D721Med (cell line): ENCODE results near the gene AGAP1.

Experiments used
- DNase-seq: peaks from one replicate; pipeline ENCODE4 v3.0.0; 2011; ENCODE audit warnings: low spot score; ENCODE audit not compliant: insufficient read length
- FAIRE-seq: peaks from 2 replicates; lab custom pipeline; 2011; peaks lifted over from hg19 to GRCh38; lab: Jason Lieb, UNC
- TF ChIP-seq, protein P1 (sequence below): IDR thresholded peaks from 2 replicates; pipeline ENCODE4 v1.5.1; 2012; ENCODE audit warnings: mild to moderate bottlenecking, control low read depth; ENCODE audit not compliant: insufficient read depth; ENCODE audit errors: missing control alignments

The AGAP1 gene

GRCh38 chr2:235527806-235528469 lies 34.1 kb downstream of the AGAP1 start:
- FAIRE-seq (no peak), DNase-seq (no peak)
- TF ChIP-seq, protein P1, sequence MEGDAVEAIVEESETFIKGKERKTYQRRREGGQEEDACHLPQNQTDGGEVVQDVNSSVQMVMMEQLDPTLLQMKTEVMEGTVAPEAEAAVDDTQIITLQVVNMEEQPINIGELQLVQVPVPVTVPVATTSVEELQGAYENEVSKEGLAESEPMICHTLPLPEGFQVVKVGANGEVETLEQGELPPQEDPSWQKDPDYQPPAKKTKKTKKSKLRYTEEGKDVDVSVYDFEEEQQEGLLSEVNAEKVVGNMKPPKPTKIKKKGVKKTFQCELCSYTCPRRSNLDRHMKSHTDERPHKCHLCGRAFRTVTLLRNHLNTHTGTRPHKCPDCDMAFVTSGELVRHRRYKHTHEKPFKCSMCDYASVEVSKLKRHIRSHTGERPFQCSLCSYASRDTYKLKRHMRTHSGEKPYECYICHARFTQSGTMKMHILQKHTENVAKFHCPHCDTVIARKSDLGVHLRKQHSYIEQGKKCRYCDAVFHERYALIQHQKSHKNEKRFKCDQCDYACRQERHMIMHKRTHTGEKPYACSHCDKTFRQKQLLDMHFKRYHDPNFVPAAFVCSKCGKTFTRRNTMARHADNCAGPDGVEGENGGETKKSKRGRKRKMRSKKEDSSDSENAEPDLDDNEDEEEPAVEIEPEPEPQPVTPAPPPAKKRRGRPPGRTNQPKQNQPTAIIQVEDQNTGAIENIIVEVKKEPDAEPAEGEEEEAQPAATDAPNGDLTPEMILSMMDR: no peak

DNA sequence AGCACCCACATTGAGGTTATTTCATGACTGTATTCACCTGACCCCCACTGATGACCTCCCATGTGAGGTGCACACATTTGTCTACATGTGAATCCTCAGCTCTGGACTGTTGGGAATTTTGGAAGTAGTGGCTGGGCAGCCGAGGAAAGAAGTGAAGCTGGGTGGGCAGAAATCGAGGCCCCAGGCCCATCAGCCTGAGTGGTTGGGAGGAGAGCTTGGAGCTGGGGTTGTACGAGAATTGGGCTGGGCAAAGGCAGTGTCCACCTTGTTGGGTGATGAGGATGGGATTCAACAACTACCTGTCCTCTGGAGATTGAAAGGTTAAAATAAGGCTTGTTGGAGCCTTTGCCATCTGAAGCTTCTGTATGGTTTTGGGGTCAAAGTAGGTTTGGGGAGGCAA lies 35.8 kb downstream of the AGAP1 start:
- TF ChIP-seq, protein P1: no peak
- DNase-seq (no peak), FAIRE-seq (no peak)

DNA sequence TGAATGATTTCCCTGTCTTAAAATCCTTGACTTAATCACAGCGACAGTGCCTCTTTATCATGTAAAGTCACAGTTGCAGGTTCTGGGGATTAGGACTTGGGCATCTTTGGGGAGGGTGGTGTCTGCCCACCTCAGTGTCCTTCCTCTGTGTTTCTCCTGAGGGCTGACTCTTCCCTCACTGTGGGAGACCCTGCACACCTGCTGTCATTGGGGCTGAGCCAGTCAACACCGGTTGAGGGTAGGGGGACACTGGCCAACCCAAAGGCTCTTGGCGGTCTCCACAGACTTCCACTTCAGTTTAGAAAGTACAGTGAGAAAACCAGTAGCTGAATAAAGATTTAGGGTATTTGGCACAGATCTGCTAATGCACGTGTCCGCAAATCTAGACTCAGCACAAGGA lies 36.9 kb downstream of the AGAP1 start:
- TF ChIP-seq, protein P1: no peak
- DNase-seq (no peak), FAIRE-seq (no peak)

GRCh38 chr2:235532307-235532706 lies 38.5 kb downstream of the AGAP1 start:
- DNase-seq: no peak
- TF ChIP-seq, protein P1: no peak
- FAIRE-seq: no peak

DNA sequence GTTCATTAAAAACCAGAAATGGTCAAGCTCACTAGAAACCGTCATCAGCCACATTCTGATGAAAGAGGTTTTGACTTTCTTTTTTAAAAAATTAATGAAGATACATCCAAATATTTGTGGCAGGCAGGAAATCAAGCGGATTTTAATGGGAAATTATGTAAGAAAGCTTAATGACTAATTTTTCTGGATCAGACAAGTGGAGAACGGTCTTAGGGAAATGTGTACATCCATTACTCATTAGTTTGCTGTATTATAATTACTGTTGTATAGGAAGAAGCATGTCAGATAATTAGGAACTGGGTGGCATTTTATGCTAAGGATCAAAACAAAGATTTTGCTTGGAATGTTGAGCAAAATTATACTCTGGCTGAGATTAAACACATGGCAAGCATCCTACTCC lies 39.4 kb downstream of the AGAP1 start:
- DNase-seq: no peak
- TF ChIP-seq, protein P1: no peak
- FAIRE-seq: no peak

DNA sequence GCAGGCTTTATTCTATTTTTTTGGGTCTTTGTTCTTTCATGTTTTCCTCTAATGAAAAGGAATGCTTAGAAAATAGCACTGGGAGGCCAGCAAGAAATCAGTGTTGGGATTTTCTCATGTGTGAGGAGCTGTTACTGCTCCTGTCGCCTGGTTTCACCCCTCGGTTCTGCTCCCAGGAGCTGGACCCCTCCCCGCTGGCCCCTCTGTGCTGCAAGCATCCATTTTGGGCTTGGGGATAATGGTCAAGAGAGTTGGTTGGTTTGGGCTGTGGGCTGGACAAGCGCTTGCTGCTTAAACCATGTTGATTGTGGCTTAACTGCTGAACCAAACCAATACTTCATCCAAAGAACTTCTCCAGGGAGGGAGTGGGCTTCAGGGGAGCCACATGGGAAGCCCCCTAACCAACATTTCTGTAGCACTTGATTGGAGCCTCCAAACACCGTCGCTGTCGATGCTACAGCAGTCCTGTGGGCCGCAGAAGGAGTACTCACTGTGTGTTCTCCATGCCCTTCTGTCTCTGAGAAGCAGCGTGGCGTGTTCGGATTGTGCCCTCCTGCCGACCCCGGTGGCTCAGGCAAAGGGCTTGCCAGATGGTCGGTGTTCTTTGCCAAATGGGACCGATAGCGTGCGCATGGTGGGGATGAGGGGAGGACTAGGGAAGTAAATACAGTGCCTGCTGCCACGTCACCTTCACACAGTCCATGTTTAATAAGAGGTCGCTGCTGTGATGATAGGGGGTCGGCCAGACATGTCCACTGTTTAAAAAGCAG lies 40.0 kb downstream of the AGAP1 start:
- TF ChIP-seq, protein P1: no peak
- DNase-seq: no peak
- no peak for FAIRE-seq
